GM13976 (cell line): ENCODE measurements around the gene VCL.

Source experiments
- DNase-seq: peaks from one replicate; pipeline ENCODE4 v3.0.0; 2012; ENCODE audit warnings: low spot score
- CTCF ChIP-seq: IDR thresholded peaks from 2 replicates; pipeline ENCODE4 v1.5.1; 2012; ENCODE audit warnings: borderline replicate concordance, mild to moderate bottlenecking; ENCODE audit not compliant: insufficient read depth; ENCODE audit errors: extremely low read depth, missing control alignments, control extremely low read depth
- in situ Hi-C: fragments of 300-500 bp; cut with MboI; formaldehyde crosslinking; loops from one replicate; pipeline ENCODE4 v1.12.0; 2022; ENCODE audit warnings: low sequenced_read_pairs, mixed read lengths, inconsistent platforms; ENCODE audit not compliant: unreplicated experiment

Gene VCL

GRCh38 chr10:74099836-74100235, 101.9 kb downstream of the VCL start:
- in situ Hi-C loops = loop anchor here (25.0 kb wide), 1 partner anchor 213 kb away; no protein-coding TSS in a partner anchor
- no peak for DNase-seq
- no peak for TF ChIP-seq CTCF

DNA sequence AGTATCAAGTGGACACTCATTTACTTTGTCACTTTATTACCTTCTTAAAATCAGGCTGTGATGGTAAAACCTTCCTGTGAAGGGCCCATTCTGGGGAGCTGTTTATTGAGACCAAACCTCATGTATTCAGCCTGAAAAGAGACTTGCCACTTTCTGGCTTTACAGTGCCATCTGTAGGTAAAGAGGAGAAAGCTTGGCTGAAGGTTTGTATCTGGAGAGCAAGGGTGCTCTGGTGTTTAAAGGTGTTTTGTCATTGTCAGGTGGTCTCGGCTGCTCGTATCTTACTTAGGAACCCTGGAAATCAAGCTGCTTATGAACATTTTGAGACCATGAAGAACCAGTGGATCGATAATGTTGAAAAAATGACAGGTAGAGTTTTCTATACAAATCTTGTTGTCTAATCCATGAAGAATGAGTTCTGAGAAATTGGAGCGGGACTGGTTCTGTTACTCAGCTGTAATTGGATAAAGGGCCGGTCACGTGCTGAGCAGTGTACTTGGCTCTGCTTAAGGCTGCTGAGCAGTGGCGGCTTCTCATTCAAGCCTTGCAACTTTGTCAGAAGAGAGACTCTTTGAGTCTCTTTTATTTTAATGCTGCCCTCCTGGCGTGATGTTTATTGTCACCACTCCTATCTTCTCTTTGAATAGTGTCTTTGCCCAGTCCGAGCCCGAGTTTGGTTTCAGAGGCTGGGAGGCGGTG, 105.8 kb downstream of the VCL start:
- in situ Hi-C loops = no loop called here
- peak; percentile 67 for DNase-seq
- peak; percentile 63 for TF ChIP-seq CTCF

DNA sequence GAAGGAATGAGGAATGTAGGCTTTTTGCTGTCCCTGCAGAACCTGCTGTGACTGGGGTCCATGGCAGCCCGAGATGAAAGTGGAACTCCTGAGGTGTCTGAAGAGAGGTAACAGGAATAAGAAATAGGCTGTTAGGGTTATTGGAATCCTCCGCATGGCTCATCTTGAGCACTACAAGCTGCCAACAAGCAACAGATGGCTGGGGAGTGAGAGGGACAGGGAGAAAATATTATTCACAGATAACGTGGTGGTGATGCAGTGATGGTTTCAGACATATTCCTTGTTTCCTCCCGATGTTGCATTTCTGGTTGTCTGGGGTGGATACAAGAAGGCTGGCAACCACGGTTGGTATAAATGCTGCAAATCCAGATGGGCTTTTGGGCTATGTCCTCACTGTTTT, 106.6 kb downstream of the VCL start:
- in situ Hi-C loops = no loop called here
- TF ChIP-seq CTCF = no peak
- DNase-seq = no peak

- no peak for TF ChIP-seq CTCF
- no peak for DNase-seq
- in situ Hi-C loops = no loop called here
These were observed 107.1 kb downstream of the VCL start for GRCh38 chr10:74104996-74105395.

DNA sequence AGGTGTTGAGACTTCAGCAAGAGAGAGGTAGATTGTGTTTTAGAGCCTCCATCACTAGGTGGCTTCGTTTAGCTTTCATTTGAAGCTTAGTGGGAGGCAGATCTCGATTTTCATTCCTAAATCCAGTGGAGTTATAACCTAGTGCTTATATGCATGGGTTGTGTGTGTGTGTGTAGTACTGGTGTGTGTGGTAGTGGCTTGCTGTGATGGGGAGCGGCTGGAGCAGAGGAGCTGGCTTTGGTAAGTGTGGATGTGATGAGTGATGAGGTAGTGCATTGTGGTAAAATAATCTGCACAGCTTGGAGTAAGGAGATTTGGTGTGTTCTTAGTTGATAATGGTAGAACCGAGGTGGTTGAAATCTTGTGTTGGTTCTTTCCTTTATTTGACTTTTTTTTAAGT, 109.5 kb downstream of the VCL start:
- no peak for DNase-seq
- TF ChIP-seq CTCF = no peak
- in situ Hi-C loops = no loop called here

- in situ Hi-C loops = no loop called here
- no peak for TF ChIP-seq CTCF
- DNase-seq = no peak
These were observed 111.5 kb downstream of the VCL start for GRCh38 chr10:74109452-74109851.
